ENCODE results near the gene CYP2A7. TPM values are rescaled to one million over a fixed set of nuclear protein-coding genes. Genes with fewer than 3 reads are reported as not detected.
A peak's percentile ranks its signal among the peaks of the same experiment; 100 is the strongest.
"Not testable (repeated sequence)": the region's sequence is repeated elsewhere in the genome, so short reads cannot be mapped to it uniquely, and the experiment has no call there.

Gene CYP2A7
- total RNA-seq, 1 experiment from 2014 or later: not detected

- H3K4me1 Mint-ChIP-seq (ENCODE audit: low read depth, unreplicated experiment); CTCF ChIA-PET; intact Hi-C loops (cut with micrococcal nuclease; ENCODE audit: unreplicated experiment); H3K9me3 Mint-ChIP-seq (ENCODE audit: low read depth, unreplicated experiment); DNase-seq; H3K4me3 Mint-ChIP-seq (ENCODE audit: low read depth, unreplicated experiment); H3K36me3 Mint-ChIP-seq (ENCODE audit: insufficient read depth, unreplicated experiment); BruUV-seq (replicated peaks); H3K27ac Mint-ChIP-seq (ENCODE audit: unreplicated experiment): not testable (repeated sequence)
- peaks cover 42% of the 10 kb centered on the region for H3K27me3 Mint-ChIP-seq (ENCODE audit: unreplicated experiment)
Measured at GRCh38 chr19:40842997-40843652, 38.9 kb downstream of the CYP2A7 start.

GRCh38 chr19:40842012-40842411 lies 40.0 kb downstream of the CYP2A7 start:
- intact Hi-C loops (cut with micrococcal nuclease; ENCODE audit: unreplicated experiment); H3K27ac Mint-ChIP-seq (ENCODE audit: unreplicated experiment); DNase-seq; CTCF ChIA-PET; H3K4me1 Mint-ChIP-seq (ENCODE audit: low read depth, unreplicated experiment); BruUV-seq (replicated peaks); H3K9me3 Mint-ChIP-seq (ENCODE audit: low read depth, unreplicated experiment); H3K36me3 Mint-ChIP-seq (ENCODE audit: insufficient read depth, unreplicated experiment); H3K4me3 Mint-ChIP-seq (ENCODE audit: low read depth, unreplicated experiment): not testable (repeated sequence)
- H3K27me3 Mint-ChIP-seq (ENCODE audit: unreplicated experiment): peaks cover 31% of the 10 kb centered on the region

- H3K4me1 Mint-ChIP-seq (ENCODE audit: low read depth, unreplicated experiment); DNase-seq; H3K27me3 Mint-ChIP-seq (ENCODE audit: unreplicated experiment); BruUV-seq (replicated peaks); H3K9me3 Mint-ChIP-seq (ENCODE audit: low read depth, unreplicated experiment); H3K36me3 Mint-ChIP-seq (ENCODE audit: insufficient read depth, unreplicated experiment); H3K4me3 Mint-ChIP-seq (ENCODE audit: low read depth, unreplicated experiment); intact Hi-C loops (cut with micrococcal nuclease; ENCODE audit: unreplicated experiment); CTCF ChIA-PET: not testable (repeated sequence)
- peak overlapping the region; percentile 5 for H3K27ac Mint-ChIP-seq (ENCODE audit: unreplicated experiment)
Measured at GRCh38 chr19:40838477-40838876, 43.6 kb downstream of the CYP2A7 start.

GRCh38 chr19:40836754-40837429 lies 45.1 kb downstream of the CYP2A7 start:
- no peak for TF ChIP-seq CTCF (IDR thresholded peaks at IDR 0.05; ENCODE audit: unreplicated experiment)
- BruUV-seq (replicated peaks): no TSS peak

GRCh38 chr19:40833728-40834533 lies 48.1 kb downstream of the CYP2A7 start:
- H3K27me3 Mint-ChIP-seq (ENCODE audit: unreplicated experiment); intact Hi-C loops (cut with micrococcal nuclease; ENCODE audit: unreplicated experiment); BruUV-seq (replicated peaks); DNase-seq; H3K9me3 Mint-ChIP-seq (ENCODE audit: low read depth, unreplicated experiment); H3K27ac Mint-ChIP-seq (ENCODE audit: unreplicated experiment); H3K4me3 Mint-ChIP-seq (ENCODE audit: low read depth, unreplicated experiment): not testable (repeated sequence)
- CTCF ChIA-PET: interaction anchor here (0.7 kb wide), 1 partner anchor 15 kb away, joined by 11 read pairs; no protein-coding TSS in a partner anchor
- Mint-ChIP-seq H3K4me1 (ENCODE audit: low read depth, unreplicated experiment) (peaks cover 13% of the 10 kb centered on the region), H3K36me3 (ENCODE audit: insufficient read depth, unreplicated experiment) (peaks cover 11% of the 10 kb centered on the region)

More at GRCh38 chr19:40836754-40837429, 45.1 kb downstream of the CYP2A7 start:
- no peak overlapping the region for H3K27ac Mint-ChIP-seq (ENCODE audit: unreplicated experiment)
- intact Hi-C loops (cut with micrococcal nuclease; ENCODE audit: unreplicated experiment): no loop called here
- H3K36me3 Mint-ChIP-seq (ENCODE audit: insufficient read depth, unreplicated experiment): peaks cover 8% of the 10 kb centered on the region
- no peak for DNase-seq
- no peak overlapping the region for H3K4me3 Mint-ChIP-seq (ENCODE audit: low read depth, unreplicated experiment)
- CTCF ChIA-PET: interaction anchor here (0.7 kb wide), 1 partner anchor 208 kb away, joined by 4 read pairs; no protein-coding TSS in a partner anchor
- H3K9me3 Mint-ChIP-seq (ENCODE audit: low read depth, unreplicated experiment): peaks cover 2% of the 10 kb centered on the region
- peaks cover 7% of the 10 kb centered on the region for H3K4me1 Mint-ChIP-seq (ENCODE audit: low read depth, unreplicated experiment)
- no peaks in the 10 kb centered on the region for H3K27me3 Mint-ChIP-seq (ENCODE audit: unreplicated experiment)

- Mint-ChIP-seq H3K27ac (ENCODE audit: unreplicated experiment) (peak overlapping the region; percentile 83), H3K4me3 (ENCODE audit: low read depth, unreplicated experiment) (peak overlapping the region; percentile 28), H3K36me3 (ENCODE audit: insufficient read depth, unreplicated experiment) (peaks cover 12% of the 10 kb centered on the region), H3K4me1 (ENCODE audit: low read depth, unreplicated experiment) (peaks cover 13% of the 10 kb centered on the region)
- H3K27me3 Mint-ChIP-seq (ENCODE audit: unreplicated experiment); intact Hi-C loops (cut with micrococcal nuclease; ENCODE audit: unreplicated experiment); H3K9me3 Mint-ChIP-seq (ENCODE audit: low read depth, unreplicated experiment); DNase-seq; BruUV-seq (replicated peaks): not testable (repeated sequence)
- CTCF ChIA-PET: interaction anchor here (0.8 to 1.2 kb wide), 5 partner anchors 10 to 169 kb away, joined by 3 to 5 read pairs (median 3); no protein-coding TSS in a partner anchor
Measured at GRCh38 chr19:40832431-40832790, 49.6 kb downstream of the CYP2A7 start.
